Measurements from ENCODE around the gene MIDN.
A peak's percentile ranks its signal among the peaks of the same experiment; 100 is the strongest.

The MIDN gene

DNA sequence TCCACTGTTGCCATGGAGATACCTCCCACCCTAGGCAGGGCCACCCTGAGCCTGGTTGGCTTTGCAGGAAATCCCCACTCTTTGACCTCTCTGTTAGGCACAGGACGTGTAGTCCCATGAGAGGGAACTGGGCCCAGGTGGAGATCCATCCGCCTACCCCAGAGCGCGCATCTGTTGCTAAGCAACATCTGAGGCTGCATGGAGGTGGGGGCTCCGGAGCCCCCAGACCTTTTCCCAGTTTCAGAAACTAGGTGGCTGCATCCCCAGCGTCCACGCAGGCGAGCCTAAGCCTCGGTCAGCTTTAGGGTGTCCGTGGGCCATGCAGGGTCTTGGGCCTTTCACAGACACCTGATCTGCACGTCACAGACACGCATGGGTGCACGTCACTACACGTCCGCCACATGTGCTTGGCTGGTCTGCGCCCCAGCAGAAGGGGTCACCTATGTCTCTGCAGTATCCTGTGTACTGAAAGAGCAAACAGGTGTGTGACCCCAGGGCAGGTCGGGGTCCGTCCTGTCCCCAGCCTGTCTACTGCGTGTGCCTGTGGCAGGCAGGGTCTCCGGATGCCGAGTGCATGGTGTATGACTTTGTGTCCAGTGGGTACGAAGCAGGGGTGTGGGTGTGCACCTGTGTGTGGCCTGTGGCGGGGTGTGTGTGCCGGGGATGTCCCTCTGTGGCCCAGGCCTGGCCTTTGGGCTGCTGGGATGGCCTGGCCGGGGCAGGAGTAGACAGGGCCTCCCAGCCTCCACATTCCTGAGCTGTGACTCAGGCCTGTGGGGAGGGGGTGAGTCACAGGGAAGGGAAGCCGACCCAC lies 16.6 kb downstream of the MIDN start:
- Histone ChIP-seq H3K27ac (peak overlapping the region in 20 of 21 experiments; percentile 71 to 99 (median 86)), H3K4me3 (no peak overlapping the region)

DNA sequence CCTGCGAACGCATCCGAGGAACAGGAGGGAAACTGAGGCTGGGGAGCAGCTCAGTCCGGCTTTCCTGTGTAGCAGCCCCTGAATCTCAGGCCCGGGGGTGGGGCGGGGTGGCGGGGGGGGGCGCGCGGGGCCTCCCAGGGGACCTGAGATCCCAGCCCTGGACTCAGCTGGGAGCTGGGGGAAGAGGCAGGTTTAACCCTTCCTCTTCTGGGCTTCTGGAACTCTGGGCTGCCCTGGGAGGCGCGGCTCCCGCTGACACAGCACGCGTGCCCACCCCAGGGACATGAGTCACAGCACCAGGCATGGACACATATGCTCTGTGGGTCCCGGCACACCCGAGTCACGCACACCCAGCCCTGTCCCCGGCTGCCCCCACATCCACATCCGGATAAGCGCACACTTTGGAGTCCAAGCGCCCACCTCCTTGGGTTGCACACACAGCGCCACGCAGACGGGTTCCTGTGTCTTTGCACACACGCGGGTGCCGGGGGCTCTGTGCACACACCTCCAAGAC lies 17.3 kb downstream of the MIDN start:
- Histone ChIP-seq H3K4me3 (peak overlapping the region; percentile 32 to 59 (median 51)), H3K27ac (peak overlapping the region; percentile 29 to 99 (median 86))

GRCh38 chr19:1266129-1266915 lies 17.9 kb downstream of the MIDN start:
- Histone ChIP-seq H3K4me3 (peak overlapping the region; percentile 32 to 59 (median 51)), H3K27ac (peak overlapping the region; percentile 50 to 99 (median 86))

DNA sequence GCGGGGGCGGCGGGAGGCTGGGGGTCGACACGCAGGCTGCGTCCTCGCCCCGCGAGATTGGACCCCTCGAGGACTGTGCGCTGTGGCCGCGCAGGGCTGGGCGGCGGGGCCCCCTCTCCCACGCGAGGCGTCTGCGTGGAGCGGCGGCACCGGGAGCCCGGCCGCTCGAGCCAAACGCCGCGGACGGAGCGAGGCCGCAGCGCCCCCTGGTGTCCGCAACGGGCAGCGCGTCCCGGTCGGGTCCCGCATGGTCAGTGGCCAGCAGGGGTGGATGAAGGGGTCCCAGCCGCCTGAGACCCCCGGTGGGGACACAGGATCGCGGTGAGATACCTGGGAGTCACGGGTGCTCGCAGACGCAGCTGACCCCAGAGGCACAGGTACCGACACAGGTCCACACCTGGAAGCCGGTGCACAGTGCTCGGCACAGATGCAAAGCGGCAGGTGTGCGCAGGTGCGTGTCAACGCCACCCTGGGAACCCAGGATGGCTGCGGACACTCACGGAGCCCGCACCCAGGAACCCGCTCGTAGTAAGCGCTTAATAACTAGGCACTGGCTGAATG lies 18.6 kb downstream of the MIDN start:
- Histone ChIP-seq H3K27ac (peak overlapping the region; percentile 50 to 99 (median 86)), H3K4me3 (peak overlapping the region; percentile 32 to 59 (median 51))

- Histone ChIP-seq H3K4me3 (peak overlapping the region; percentile 32 to 59 (median 51)), H3K27ac (peak overlapping the region in 11 of 21 experiments; percentile 34 to 100 (median 84))
These were observed 19.3 kb downstream of the MIDN start for GRCh38 chr19:1267477-1268225.

- Histone ChIP-seq H3K27ac (peak overlapping the region in 17 of 21 experiments; percentile 11 to 100 (median 91)), H3K4me3 (peak overlapping the region in 3 of 7 experiments; percentile 50 to 71 (median 67))
These were observed 20.1 kb downstream of the MIDN start for GRCh38 chr19:1268226-1269064.

DNA sequence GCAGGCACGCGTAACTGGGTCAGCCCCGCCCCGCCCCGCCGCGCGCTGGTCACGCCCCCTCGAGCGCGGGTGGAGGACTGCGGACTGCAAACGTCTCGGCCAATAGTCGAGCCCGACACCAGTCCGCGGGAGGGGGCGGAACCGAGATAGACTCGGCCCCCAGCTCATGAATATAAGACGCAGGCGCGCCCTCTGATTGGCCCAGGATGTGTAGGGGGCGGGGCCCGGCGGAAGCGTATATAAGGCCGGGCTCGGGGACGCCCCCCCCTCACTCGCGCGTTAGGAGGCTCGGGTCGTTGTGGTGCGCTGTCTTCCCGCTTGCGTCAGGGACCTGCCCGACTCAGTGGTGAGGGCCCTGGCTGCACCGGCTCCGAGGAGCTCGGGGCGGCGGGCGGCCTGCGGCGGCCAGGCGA lies 20.7 kb downstream of the MIDN start, which contains the start of gene CIRBP:
Gene CIRBP (plus strand): TSS at position 268 of the 413 bp plus-strand sequence. CDS start 1,602 bp downstream, outside the sequence.
- peak within 1 kb of the TSS; percentile 50 to 74 (median 70) for H3K4me3 ChIP-seq
- peak within 1 kb of the TSS; percentile 87 to 100 (median 96) for H3K27ac ChIP-seq

DNA sequence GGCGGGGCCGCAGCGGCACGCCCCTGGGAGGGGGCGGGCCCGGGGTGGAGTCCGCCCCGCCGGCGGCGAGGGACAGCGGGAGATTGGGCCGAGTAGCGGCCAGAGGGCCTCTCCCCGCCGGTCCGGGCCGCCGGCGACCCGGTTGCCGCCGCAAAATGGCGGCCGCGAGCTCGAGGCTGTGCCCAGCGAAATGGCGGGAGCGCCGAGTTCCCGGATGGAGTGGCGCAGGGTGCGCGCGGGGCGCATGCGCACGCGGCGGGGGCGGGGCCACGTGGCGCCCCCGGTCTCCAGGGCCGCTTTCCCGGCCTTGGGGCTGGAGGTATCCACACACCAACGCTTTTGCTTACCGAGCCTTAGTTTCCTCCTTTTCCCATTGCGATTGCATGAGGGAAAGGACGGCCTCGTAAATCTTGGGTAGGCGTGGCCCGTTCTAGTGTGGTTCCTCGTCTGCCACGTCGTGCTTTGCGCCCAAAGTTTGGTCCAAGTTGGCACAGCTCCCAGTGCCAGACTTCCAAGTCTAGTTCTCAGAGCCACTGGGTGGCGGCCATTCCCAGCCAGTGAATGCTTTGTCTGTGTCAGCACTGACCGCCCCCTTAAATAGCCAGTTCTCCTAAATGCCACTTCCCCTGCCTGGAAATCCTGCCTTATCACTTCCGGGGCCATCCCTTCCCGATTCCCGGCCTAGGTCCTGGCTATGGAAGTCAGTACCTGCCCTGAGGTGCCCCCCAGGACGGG lies 21.3 kb downstream of the MIDN start:
- H3K27ac ChIP-seq, result peak overlapping the region; percentile 87 to 100 (median 96)
- peak overlapping the region; percentile 50 to 74 (median 70) for H3K4me3 ChIP-seq

GRCh38 chr19:1270213-1270853 lies 21.9 kb downstream of the MIDN start:
- peak overlapping the region; percentile 50 to 74 (median 70) for H3K4me3 ChIP-seq
- H3K27ac ChIP-seq, result peak overlapping the region; percentile 8 to 100 (median 95)

DNA sequence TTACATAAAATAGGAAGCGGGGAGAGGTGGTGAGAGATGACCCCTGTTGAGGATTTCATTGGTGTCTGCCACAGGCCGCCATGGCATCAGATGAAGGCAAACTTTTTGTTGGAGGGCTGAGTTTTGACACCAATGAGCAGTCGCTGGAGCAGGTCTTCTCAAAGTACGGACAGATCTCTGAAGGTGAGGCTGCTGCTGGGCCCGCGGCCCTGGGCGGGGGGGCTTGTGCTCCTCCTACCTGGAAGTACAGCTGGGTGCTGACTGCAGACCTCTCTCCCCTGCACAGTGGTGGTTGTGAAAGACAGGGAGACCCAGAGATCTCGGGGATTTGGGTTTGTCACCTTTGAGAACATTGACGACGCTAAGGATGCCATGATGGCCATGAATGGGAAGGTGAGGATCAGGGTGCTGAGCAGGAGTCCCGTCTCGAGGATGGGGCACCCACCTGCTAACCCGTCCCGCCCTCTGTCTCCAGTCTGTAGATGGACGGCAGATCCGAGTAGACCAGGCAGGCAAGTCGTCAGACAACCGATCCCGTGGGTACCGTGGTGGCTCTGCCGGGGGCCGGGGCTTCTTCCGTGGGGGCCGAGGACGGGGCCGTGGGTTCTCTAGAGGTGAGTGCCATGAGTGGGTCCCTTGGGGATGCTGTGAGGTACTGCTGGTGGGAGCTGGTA lies 22.6 kb downstream of the MIDN start:
- H3K27ac ChIP-seq, result peak overlapping the region in 18 of 21 experiments; percentile 8 to 100 (median 94)
- H3K4me3 ChIP-seq, result peak overlapping the region; percentile 9 to 74 (median 70)

- H3K27ac ChIP-seq, result peak overlapping the region in 13 of 21 experiments; percentile 34 to 100 (median 97)
- peak overlapping the region in 2 of 7 experiments; percentile 67 to 70 for H3K4me3 ChIP-seq
These were observed 23.4 kb downstream of the MIDN start for GRCh38 chr19:1271528-1272422.

GRCh38 chr19:1272423-1273262 lies 24.3 kb downstream of the MIDN start:
- Histone ChIP-seq H3K27ac (peak overlapping the region in 10 of 21 experiments; percentile 2 to 100 (median 94)), H3K4me3 (no peak overlapping the region)

- peak overlapping the region in 10 of 21 experiments; percentile 24 to 98 (median 96) for H3K27ac ChIP-seq
- H3K4me3 ChIP-seq, result no peak overlapping the region
These were observed 25.1 kb downstream of the MIDN start for GRCh38 chr19:1273263-1274041.

Measured in skin epidermis (tissue), 12 donors.